Measurements from ENCODE around the gene NUDCD2.
"Not testable (repeated sequence)": the region's sequence is repeated elsewhere in the genome, so short reads cannot be mapped to it uniquely, and the experiment has no call there.

The NUDCD2 gene

GRCh38 chr5:163475411-163475810 lies 15.5 kb upstream of the NUDCD2 start:
- no peak overlapping the region for H3K4me3 ChIP-seq
- H3K27ac ChIP-seq: no peak overlapping the region

- Histone ChIP-seq H3K4me3 (no peak overlapping the region), H3K27ac (no peak overlapping the region)
Observed at GRCh38 chr5:163473635-163474243, 13.8 kb upstream of the NUDCD2 start.

- H3K4me3 ChIP-seq: no peak overlapping the region
- no peak overlapping the region for H3K27ac ChIP-seq
Observed at GRCh38 chr5:163467682-163468081, 7.8 kb upstream of the NUDCD2 start.

- H3K4me3 ChIP-seq: no peak overlapping the region
- H3K27ac ChIP-seq: peak overlapping the region in 2 of 21 experiments; percentile 37 to 49
Observed at GRCh38 chr5:163463063-163463435, 3.1 kb upstream of the NUDCD2 start.

GRCh38 chr5:163460562-163461171 lies 765 bp upstream of the NUDCD2 start, which contains the start of gene HMMR:
Gene HMMR, plus strand, starts transcription at chr5:163460632. Its CDS starts 61 bp downstream, at chr5:163460693.
- Histone ChIP-seq H3K4me3 (peak within 1 kb of the TSS; percentile 46 to 86 (median 74)), H3K27ac (peak within 1 kb of the TSS; percentile 35 to 99 (median 94))

- Histone ChIP-seq H3K27ac (peak overlapping the region; percentile 35 to 99 (median 94)), H3K4me3 (peak overlapping the region; percentile 46 to 86 (median 74))
Observed at GRCh38 chr5:163459462-163459818, 462 bp downstream of the NUDCD2 start.

- Histone ChIP-seq H3K27ac (peak overlapping the region in 20 of 21 experiments; percentile 80 to 99 (median 94)), H3K4me3 (peak overlapping the region; percentile 46 to 86 (median 74))
Observed at GRCh38 chr5:163458778-163459385, 1.0 kb downstream of the NUDCD2 start.

- no peak overlapping the region for H3K27ac ChIP-seq
Observed at GRCh38 chr5:163456840-163457239, 3.1 kb downstream of the NUDCD2 start.

GRCh38 chr5:163456029-163456589 lies 3.8 kb downstream of the NUDCD2 start:
- H3K27ac ChIP-seq: no peak overlapping the region
- H3K4me3 ChIP-seq: no peak overlapping the region

More at GRCh38 chr5:163456840-163457239, 3.1 kb downstream of the NUDCD2 start:
- no peak overlapping the region for H3K4me3 ChIP-seq

- H3K27ac ChIP-seq, H3K4me3 ChIP-seq: not testable (repeated sequence)
Observed at GRCh38 chr5:163455406-163455805, 4.5 kb downstream of the NUDCD2 start.

GRCh38 chr5:163453705-163454104 lies 6.2 kb downstream of the NUDCD2 start:
- Histone ChIP-seq H3K4me3 (no peak overlapping the region), H3K27ac (no peak overlapping the region)

- no peak overlapping the region for H3K27ac ChIP-seq
- H3K4me3 ChIP-seq: no peak overlapping the region
Observed at GRCh38 chr5:163451489-163451888, 8.4 kb downstream of the NUDCD2 start.

GRCh38 chr5:163448491-163448890 lies 11.4 kb downstream of the NUDCD2 start:
- no peak overlapping the region for H3K4me3 ChIP-seq
- no peak overlapping the region for H3K27ac ChIP-seq

- H3K27ac ChIP-seq: no peak overlapping the region
Observed at GRCh38 chr5:163447875-163448274, 12.0 kb downstream of the NUDCD2 start.

GRCh38 chr5:163447191-163447590 lies 12.7 kb downstream of the NUDCD2 start:
- H3K27ac ChIP-seq: no peak overlapping the region
- H3K4me3 ChIP-seq: no peak overlapping the region

More at GRCh38 chr5:163447875-163448274, 12.0 kb downstream of the NUDCD2 start:
- no peak overlapping the region for H3K4me3 ChIP-seq

GRCh38 chr5:163445345-163445744 lies 14.6 kb downstream of the NUDCD2 start:
- H3K27ac ChIP-seq: no peak overlapping the region
- H3K4me3 ChIP-seq: no peak overlapping the region

- no peak overlapping the region for H3K4me3 ChIP-seq
Observed at GRCh38 chr5:163444526-163444925, 15.4 kb downstream of the NUDCD2 start.

GRCh38 chr5:163440954-163441353 lies 18.9 kb downstream of the NUDCD2 start:
- H3K4me3 ChIP-seq: no peak overlapping the region
- H3K27ac ChIP-seq: no peak overlapping the region

More at GRCh38 chr5:163444526-163444925, 15.4 kb downstream of the NUDCD2 start:
- no peak overlapping the region for H3K27ac ChIP-seq

- Histone ChIP-seq H3K4me3 (peak overlapping the region in 3 of 7 experiments; percentile 91 to 98 (median 91)), H3K27ac (peak overlapping the region in 2 of 21 experiments; percentile 14 to 19)
Observed at GRCh38 chr5:163439092-163439425, 20.8 kb downstream of the NUDCD2 start.

GRCh38 chr5:163437309-163438182 lies 22.4 kb downstream of the NUDCD2 start, which contains the start of gene CCNG1:
Gene CCNG1, plus strand, starts transcription at chr5:163437595. Its CDS starts 1,662 bp downstream, at chr5:163439257.
- Histone ChIP-seq H3K4me3 (peak within 1 kb of the TSS; percentile 83 to 98 (median 88)), H3K27ac (peak within 1 kb of the TSS; percentile 63 to 98 (median 95))
